SH-SY5Y (cell line): ENCODE results near the gene TOP1.
A peak's percentile ranks its signal among the peaks of the same experiment; 100 is the strongest.

ENCODE experiments used
- GATA2 ChIP-seq: IDR thresholded peaks from 2 replicates; pipeline ENCODE4 v1.6.1; 2011; ENCODE audit warnings: mild to moderate bottlenecking, low read depth, low read length
- GATA3 ChIP-seq: IDR thresholded peaks from 2 replicates; pipeline ENCODE4 v1.6.1; 2011; ENCODE audit warnings: low read depth, mild to moderate bottlenecking, low read length, moderate library complexity

Gene TOP1

GRCh38 chr20:41082306-41082705 is 53.7 kb downstream of the TOP1 start:
- TF ChIP-seq GATA2 (no peak), GATA3 (no peak)

- TF ChIP-seq GATA3, result no peak
- TF ChIP-seq GATA2, result no peak
Measured at GRCh38 chr20:41085606-41086005, 57.0 kb downstream of the TOP1 start.

- TF ChIP-seq GATA2 (peak; percentile 91), GATA3 (peak; percentile 94)
Measured at GRCh38 chr20:41086402-41087324, 58.0 kb downstream of the TOP1 start.

GRCh38 chr20:41087325-41087685 is 58.7 kb downstream of the TOP1 start:
- TF ChIP-seq GATA2, result no peak
- TF ChIP-seq GATA3, result peak; percentile 49; the same call in 1 of the 2 replicates

- no peak for TF ChIP-seq GATA2
- no peak for TF ChIP-seq GATA3
Measured at GRCh38 chr20:41087777-41088176, 59.2 kb downstream of the TOP1 start.

- TF ChIP-seq GATA3, result no peak
- TF ChIP-seq GATA2, result no peak
Measured at GRCh38 chr20:41089555-41089954, 60.9 kb downstream of the TOP1 start.

- TF ChIP-seq GATA2, result no peak
- TF ChIP-seq GATA3, result no peak
Measured at GRCh38 chr20:41091927-41092326, 63.3 kb downstream of the TOP1 start.

GRCh38 chr20:41094353-41095055 is 65.9 kb downstream of the TOP1 start:
- TF ChIP-seq GATA2, result no peak
- no peak for TF ChIP-seq GATA3

GRCh38 chr20:41095110-41095969 is 66.7 kb downstream of the TOP1 start:
- TF ChIP-seq GATA3 (no peak), GATA2 (no peak)

- TF ChIP-seq GATA3, result no peak
- TF ChIP-seq GATA2, result no peak
Measured at GRCh38 chr20:41098703-41099250, 70.2 kb downstream of the TOP1 start.

- TF ChIP-seq GATA2 (no peak), GATA3 (no peak)
Measured at GRCh38 chr20:41100001-41100480, 71.4 kb downstream of the TOP1 start.

- TF ChIP-seq GATA2, result no peak
- no peak for TF ChIP-seq GATA3
Measured at GRCh38 chr20:41101660-41102059, 73.0 kb downstream of the TOP1 start.

- TF ChIP-seq GATA3 (no peak), GATA2 (no peak)
Measured at GRCh38 chr20:41108531-41108930, 79.9 kb downstream of the TOP1 start.

GRCh38 chr20:41110012-41110411 is 81.4 kb downstream of the TOP1 start:
- TF ChIP-seq GATA2, result no peak
- no peak for TF ChIP-seq GATA3
